GM19099 (cell line): ENCODE measurements around the gene BCORL1.

Source experiments
- POLR2A ChIP-seq: IDR thresholded peaks from 3 replicates; pipeline ENCODE4 v1.6.1; 2011; ENCODE audit warnings: low read depth; ENCODE audit not compliant: insufficient read length; ENCODE audit errors: extremely low read depth

BCORL1 gene

DNA sequence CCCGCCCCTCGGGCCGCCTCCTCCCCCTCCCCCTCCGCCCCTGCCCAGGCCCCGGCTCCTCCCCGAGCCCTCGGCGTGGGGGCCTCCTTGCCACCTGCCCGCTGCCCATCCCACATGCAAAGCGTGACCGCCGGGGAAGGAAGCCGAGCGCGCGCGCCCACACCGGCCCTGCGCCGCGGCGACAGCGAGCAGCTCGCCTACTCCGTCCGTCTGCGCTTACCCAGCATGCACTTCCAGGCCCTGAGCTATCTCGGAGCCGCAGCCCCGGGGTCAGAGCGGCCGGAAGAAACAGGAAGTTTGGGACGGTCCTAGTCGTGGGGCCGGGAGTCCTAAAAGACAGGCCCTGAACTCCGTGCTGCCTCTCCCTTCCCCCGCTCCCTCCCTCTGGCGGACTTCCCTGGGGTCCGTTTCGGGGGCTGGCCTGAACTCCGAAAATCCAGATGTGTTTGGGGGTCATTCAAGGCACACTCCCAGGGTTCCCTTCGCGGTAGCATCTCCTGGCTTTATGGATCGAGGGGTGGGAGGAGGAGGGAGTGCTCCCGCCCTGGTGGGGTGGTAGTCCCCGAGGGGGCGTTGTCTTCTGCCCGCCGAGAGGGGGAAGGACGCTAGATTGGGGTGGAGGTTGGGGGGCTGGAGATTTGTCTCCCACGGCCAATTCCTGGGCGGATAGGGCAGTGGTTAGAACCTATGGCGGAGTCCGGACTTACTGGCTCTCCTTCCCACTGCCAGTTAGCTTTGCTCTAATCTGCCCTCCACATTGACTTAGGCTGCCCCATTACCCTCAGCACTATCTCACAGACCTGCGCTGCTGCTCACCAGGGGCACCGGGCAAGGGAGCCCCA is 25.0 kb upstream of the BCORL1 start:
- peak; percentile 75 for TF ChIP-seq POLR2A

- no peak for TF ChIP-seq POLR2A
Observed at GRCh38 chrX:129958083-129958465, 24.4 kb upstream of the BCORL1 start.

DNA sequence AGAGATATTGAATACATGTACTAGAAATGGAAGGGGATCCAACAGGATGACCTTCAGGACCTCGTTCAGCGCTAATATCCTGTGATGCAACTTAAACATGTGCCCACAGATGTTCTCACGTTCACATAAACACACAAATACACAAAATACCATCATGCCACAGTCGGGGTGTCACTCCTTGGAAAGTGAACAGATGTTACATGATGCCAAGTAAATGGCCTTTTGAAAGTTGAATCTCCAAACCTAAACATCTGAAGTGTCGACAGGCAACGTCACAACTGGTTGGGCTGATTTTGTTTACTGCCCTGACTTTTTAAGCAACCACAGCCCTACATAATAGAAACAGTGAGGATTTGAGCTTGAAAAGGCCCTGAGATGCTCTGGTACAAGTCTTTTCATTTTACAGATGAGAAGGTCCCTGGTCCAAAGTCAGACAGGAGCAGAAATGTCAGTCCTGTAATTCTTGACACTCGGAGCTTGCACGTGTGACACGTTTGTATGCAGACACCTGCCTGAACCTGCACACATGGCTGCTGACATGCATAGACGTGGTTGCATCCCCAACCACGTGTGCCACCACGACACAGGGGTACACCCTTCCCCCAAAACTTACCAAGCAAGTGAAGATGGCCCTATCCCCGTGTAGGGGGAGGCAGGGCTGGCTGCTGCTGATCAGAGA is 23.5 kb upstream of the BCORL1 start:
- TF ChIP-seq POLR2A = no peak

- no peak for TF ChIP-seq POLR2A
Observed at GRCh38 chrX:129959493-129959832, 23.0 kb upstream of the BCORL1 start.

DNA sequence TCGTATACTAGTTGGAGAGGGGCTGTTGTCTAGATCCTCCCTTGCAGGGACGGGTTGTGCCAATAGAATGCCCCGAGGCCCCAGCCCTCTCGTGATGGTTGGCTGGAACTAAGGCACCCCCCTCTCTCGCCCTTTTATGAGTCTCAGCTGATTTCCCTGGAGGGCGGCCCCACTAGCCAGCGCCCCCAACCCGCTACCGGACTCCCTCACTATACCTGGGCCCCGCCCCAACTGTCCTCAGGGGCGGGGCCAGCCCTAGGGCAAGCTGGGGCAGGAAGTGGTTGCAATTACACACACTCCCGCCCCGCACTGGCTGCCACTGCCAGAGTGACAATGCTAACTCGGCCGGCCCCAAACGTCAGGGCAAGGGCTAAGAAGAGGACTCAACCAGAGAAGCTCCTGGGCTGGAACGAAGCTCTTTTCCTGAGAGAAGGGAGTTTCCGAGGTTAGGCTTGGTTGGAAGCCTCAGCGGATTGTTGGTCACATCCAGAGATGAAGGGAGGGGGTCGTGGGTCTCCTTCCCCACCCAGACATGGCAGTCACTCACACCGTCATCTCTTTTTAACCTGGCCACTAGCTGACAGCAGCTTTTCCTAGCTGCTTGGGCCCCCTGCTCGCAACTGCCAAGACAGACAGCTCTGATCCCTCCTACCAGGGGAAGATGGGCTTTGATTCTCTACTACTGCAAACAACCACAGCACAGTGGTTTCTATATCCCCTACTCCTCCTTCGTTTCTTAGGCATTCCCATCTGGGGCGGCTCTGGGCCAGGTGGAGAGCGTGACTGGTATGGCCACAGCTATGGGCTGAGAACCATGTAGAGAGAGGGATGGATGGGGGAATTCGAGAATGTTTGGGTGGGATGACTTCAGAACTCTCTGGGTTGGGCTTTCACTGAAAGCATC is 21.0 kb upstream of the BCORL1 start:
- peak; percentile 63 for TF ChIP-seq POLR2A

GRCh38 chrX:129963729-129964128 is 18.7 kb upstream of the BCORL1 start:
- no peak for TF ChIP-seq POLR2A

DNA sequence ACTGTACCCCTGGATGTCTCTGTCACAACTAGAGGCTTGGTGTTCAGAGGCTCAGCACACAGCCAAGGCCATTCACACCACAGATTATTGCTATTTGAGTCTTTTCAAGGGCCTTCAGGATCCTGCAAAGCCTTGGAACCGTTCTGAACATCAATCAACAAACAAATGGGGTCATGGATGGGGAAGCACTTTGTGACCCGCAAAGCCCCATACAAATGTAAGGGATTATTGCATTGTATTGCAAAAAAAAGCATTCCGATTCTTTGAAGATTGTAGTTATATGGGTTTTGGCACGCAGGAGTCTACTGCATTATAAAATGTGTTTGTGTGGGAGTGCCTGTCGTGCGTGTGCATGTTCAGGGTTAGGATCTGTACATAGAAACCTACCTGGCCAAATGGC is 17.3 kb upstream of the BCORL1 start:
- TF ChIP-seq POLR2A = no peak

GRCh38 chrX:129968968-129969367 is 13.5 kb upstream of the BCORL1 start:
- no peak for TF ChIP-seq POLR2A

GRCh38 chrX:129976441-129976840 is 6.0 kb upstream of the BCORL1 start:
- TF ChIP-seq POLR2A = no peak

DNA sequence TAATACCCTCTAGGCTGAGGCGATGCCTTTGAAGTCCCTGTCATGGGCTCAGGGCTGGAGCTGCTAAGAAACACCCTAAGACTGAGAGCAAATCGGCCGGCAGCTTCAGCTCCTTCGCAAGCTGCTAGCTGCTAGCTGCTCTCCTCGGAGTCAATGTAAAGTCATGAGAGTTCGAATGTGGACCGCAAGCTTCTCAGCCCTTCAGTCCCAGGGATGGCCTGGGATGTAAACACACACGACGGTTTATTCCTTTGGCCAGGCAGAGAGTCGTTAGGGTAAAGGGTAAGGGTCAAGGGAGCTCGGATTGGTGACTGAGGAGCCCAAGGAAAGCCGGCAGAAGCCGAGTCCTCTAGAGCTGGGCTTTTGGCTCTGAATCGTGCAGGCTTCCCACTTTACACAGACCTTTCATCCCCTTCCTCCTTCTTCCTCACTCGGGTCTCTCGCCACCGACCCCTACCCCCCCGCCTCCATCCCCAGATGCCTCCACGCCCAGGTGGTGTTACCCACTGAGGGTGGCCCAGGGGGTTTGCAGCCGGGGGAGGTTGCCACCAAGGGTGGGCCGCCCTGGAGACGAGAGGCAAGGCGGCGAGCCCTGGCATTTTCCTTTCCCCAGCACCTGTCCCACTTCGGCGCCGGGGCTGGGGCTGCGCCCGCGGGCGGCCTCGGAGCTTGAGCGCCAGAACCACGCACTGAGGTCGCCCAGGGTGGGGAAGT is 3.1 kb upstream of the BCORL1 start:
- no peak for TF ChIP-seq POLR2A

DNA sequence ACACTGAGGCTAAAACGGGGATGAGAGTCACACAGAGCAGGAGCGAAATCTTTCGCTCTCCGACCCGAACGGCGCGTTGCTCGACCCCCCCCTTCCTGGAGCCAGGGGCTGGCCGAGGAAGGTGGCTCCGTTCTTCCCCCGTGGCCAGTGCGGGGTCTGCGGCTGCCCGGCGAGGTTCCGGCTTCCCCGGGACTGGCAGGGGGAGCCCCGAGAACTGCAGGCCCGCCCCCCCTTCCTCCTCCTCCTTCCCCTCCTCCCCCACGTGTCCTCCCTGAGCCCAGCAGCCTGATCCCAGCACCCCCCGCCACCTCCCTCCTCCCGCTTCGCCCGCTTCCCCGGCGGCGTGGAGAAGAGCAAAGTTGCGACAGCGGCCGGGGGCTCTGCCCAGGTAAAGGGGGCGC is 2.4 kb upstream of the BCORL1 start:
- no peak for TF ChIP-seq POLR2A

DNA sequence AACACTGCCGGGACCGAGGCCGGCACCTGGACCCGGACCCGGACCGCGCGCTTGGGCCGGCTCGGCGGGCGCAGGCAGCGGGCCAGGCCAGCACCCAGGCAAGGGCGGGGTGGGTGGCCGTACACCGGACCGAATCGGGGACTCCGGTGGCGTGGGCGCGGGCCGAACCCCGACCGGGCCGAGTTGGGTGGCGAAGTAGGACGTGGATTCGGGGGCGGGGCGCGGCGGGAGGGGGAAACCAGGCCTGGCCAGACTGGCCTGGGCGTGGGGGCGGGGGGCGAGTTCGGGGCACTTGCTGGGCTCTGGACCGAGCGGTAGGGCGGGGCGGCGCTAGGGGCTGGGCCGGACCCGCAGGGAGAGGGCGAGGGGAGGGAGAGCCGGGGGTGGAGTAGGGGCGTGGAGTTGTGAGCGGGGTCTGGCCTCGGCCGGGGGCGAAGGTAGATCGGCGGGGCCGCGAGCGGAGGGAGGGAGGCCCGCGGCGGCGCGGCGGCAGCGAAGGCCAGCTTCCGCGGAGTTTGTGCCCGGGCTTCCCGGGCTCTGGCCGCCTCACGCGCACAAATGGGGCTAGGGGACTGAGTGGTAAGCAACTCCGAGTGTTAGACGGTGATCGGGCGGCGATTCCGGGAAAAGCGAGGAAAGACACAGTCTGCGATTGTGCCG is 1.8 kb upstream of the BCORL1 start:
- no peak for TF ChIP-seq POLR2A

DNA sequence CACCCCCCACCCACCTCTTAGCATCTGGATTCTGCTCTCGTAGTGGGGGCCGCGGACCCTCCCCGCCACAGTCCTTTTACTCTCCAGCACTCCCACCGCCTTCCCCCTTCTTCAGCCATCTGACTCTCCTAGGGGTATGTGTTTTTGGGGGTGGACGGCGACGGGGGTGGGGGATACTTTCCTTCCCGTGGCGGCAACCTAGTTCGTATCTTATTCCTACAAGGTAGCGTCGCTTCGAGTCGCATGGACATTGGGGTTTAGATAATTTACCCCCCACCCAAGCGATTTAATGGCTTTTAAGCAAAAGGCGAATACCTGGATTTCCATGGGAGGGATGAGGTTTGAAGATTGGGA is 1.3 kb upstream of the BCORL1 start:
- TF ChIP-seq POLR2A = no peak

- TF ChIP-seq POLR2A = no peak
Observed at GRCh38 chrX:129981752-129982299, 609 bp upstream of the BCORL1 start.
